ENCODE measurements around the gene NELFCD.
"Not testable (repeated sequence)": the region's sequence is repeated elsewhere in the genome, so short reads cannot be mapped to it uniquely, and the experiment has no call there.

NELFCD gene

GRCh38 chr20:58944610-58945009 is 36.4 kb upstream of the NELFCD start:
- no peak overlapping the region for H3K4me3 ChIP-seq (ENCODE audit: low read length)
- no peak for DNase-seq (ENCODE audit: low read depth)
- TF ChIP-seq CTCF (IDR thresholded peaks at IDR 0.05; ENCODE audit: insufficient read depth, low read depth, low read length, missing control alignments): no peak

GRCh38 chr20:58945965-58946631 is 35.0 kb upstream of the NELFCD start:
- DNase-seq (ENCODE audit: low read depth): no peak
- TF ChIP-seq CTCF (IDR thresholded peaks at IDR 0.05; ENCODE audit: insufficient read depth, low read depth, low read length, missing control alignments): no peak
- H3K4me3 ChIP-seq (ENCODE audit: low read length): no peak overlapping the region

GRCh38 chr20:58947797-58948388 is 33.2 kb upstream of the NELFCD start:
- not testable (repeated sequence) for H3K4me3 ChIP-seq (ENCODE audit: low read length); DNase-seq (ENCODE audit: low read depth)

GRCh38 chr20:58950603-58951002 is 30.5 kb upstream of the NELFCD start:
- no peak overlapping the region for H3K4me3 ChIP-seq (ENCODE audit: low read length)
- TF ChIP-seq CTCF (IDR thresholded peaks at IDR 0.05; ENCODE audit: insufficient read depth, low read depth, low read length, missing control alignments): no peak
- DNase-seq (ENCODE audit: low read depth): no peak

- TF ChIP-seq CTCF (IDR thresholded peaks at IDR 0.05; ENCODE audit: insufficient read depth, low read depth, low read length, missing control alignments): no peak
- DNase-seq (ENCODE audit: low read depth): no peak
- H3K4me3 ChIP-seq (ENCODE audit: low read length): no peak overlapping the region
Observed at GRCh38 chr20:58953050-58953449, 28.0 kb upstream of the NELFCD start.

- DNase-seq (ENCODE audit: low read depth): no peak
- H3K4me3 ChIP-seq (ENCODE audit: low read length): no peak overlapping the region
- TF ChIP-seq CTCF (IDR thresholded peaks at IDR 0.05; ENCODE audit: insufficient read depth, low read depth, low read length, missing control alignments): no peak
Observed at GRCh38 chr20:58956078-58956477, 25.0 kb upstream of the NELFCD start.

GRCh38 chr20:58959652-58960051 is 21.4 kb upstream of the NELFCD start:
- no peak overlapping the region for H3K4me3 ChIP-seq (ENCODE audit: low read length)
- no peak for DNase-seq (ENCODE audit: low read depth)
- TF ChIP-seq CTCF (IDR thresholded peaks at IDR 0.05; ENCODE audit: insufficient read depth, low read depth, low read length, missing control alignments): no peak

Data from epithelial cell of esophagus (primary cell).